HEK293 (cell line): Measurements from ENCODE around the gene ELFN1.

Experiments used
- CTCF ChIA-PET: fragments of 350-600 bp; formaldehyde crosslinking; extraction: SDS; loops from one replicate; lab custom pipeline; 2021; ENCODE audit warnings: antibody characterized with exemption; lab: Yijun Ruan, JAX
- POLR2A ChIA-PET: fragments of 300-600 bp; formaldehyde crosslinking; extraction: SDS; loops from one replicate; lab custom pipeline; 2020; ENCODE audit warnings: antibody characterized with exemption, inconsistent platforms; lab: Yijun Ruan, JAX
- H3K27ac ChIP-seq: fragments of 200-500 bp; sonication (Bioruptor generic); 2 replicates; pipeline ENCODE4 v1.5.1; 2014; ENCODE audit warnings: low read depth, low read length, control low read depth, inconsistent platforms; ENCODE audit errors: extremely low read depth
- H3K36me3 ChIP-seq, 2 experiments: fragments of 200-500 bp in 1 of 2; sonication (Bioruptor generic) in 1 of 2; 1 replicate in 1 of 2; 2 replicates in 1 of 2; pipeline ENCODE4 v1.5.1; 2014 to 2017; ENCODE audit warnings: inconsistent platforms in 2 of 2, low read length in 2 of 2; ENCODE audit not compliant: control insufficient read depth in 2 of 2, insufficient read depth in 1 of 2
- H3K4me1 ChIP-seq: fragments of 200-500 bp; sonication (Bioruptor generic); 2 replicates; pipeline ENCODE4 v1.5.1; 2014; ENCODE audit warnings: mild to moderate bottlenecking, low read length, inconsistent platforms; ENCODE audit not compliant: control insufficient read depth, insufficient read depth
- H3K4me3 ChIP-seq: 2 replicates; pipeline ENCODE4 v1.5.1; 2011; ENCODE audit warnings: low read depth, mild to moderate bottlenecking, control low read depth, low read length, moderate library complexity
- H3K9me3 ChIP-seq: fragments of 200-500 bp; sonication (Bioruptor generic); 2 replicates; pipeline ENCODE4 v1.5.1; 2014; ENCODE audit warnings: low read depth, low read length, inconsistent platforms; ENCODE audit not compliant: control insufficient read depth, insufficient read depth
- HOXC10 ChIP-seq: sonication (generic); formaldehyde crosslinking; IDR thresholded peaks from 2 replicates; pipeline ENCODE4 v1.8.1; 2023; ENCODE audit warnings: mild to moderate bottlenecking, missing genetic modification reagents
- TSHZ1 ChIP-seq: fragments of 450-650 bp; formaldehyde crosslinking; IDR thresholded peaks from 2 replicates; pipeline ENCODE4 v1.5.1; 2016; ENCODE audit warnings: missing biosample characterization, missing genetic modification characterization, borderline replicate concordance
- ZBTB8A ChIP-seq: fragments of 450-650 bp; formaldehyde crosslinking; IDR thresholded peaks from 2 replicates; pipeline ENCODE4 v1.5.1; 2016; ENCODE audit warnings: missing biosample characterization, missing genetic modification characterization
- ZFHX2 ChIP-seq: fragments of 450-650 bp; formaldehyde crosslinking; conservative IDR thresholded peaks from 2 replicates; pipeline ENCODE4 v1.5.1; 2016; ENCODE audit warnings: missing biosample characterization, missing genetic modification characterization
- ZIC2 ChIP-seq: fragments of 450-650 bp; formaldehyde crosslinking; IDR thresholded peaks from 2 replicates; pipeline ENCODE4 v1.5.1; 2016; ENCODE audit warnings: missing biosample characterization, missing genetic modification characterization
- ZNF121 ChIP-seq: fragments of 450-650 bp; formaldehyde crosslinking; IDR thresholded peaks from 2 replicates; pipeline ENCODE4 v1.5.1; 2016; ENCODE audit warnings: missing biosample characterization, missing genetic modification characterization
- ZNF138 ChIP-seq: fragments of 450-650 bp; formaldehyde crosslinking; IDR thresholded peaks from 2 replicates; pipeline ENCODE4 v1.5.1; 2016; ENCODE audit warnings: missing biosample characterization, missing genetic modification characterization, borderline replicate concordance
- ZNF211 ChIP-seq: fragments of 450-650 bp; formaldehyde crosslinking; IDR thresholded peaks from 2 replicates; pipeline ENCODE4 v1.5.1; 2016; ENCODE audit warnings: low read depth, missing biosample characterization, missing genetic modification characterization
- ZNF571 ChIP-seq: fragments of 450-650 bp; formaldehyde crosslinking; IDR thresholded peaks from 2 replicates; pipeline ENCODE4 v1.5.0; 2017; ENCODE audit warnings: missing biosample characterization, missing genetic modification characterization
- ZNF585B ChIP-seq: fragments of 450-650 bp; formaldehyde crosslinking; IDR thresholded peaks from 2 replicates; pipeline ENCODE4 v1.5.1; 2016; ENCODE audit warnings: missing biosample characterization, missing genetic modification characterization
- ZNF623 ChIP-seq: fragments of 450-650 bp; formaldehyde crosslinking; IDR thresholded peaks from 2 replicates; pipeline ENCODE4 v1.5.1; 2016; ENCODE audit warnings: missing biosample characterization, missing genetic modification characterization
- ZNF624 ChIP-seq: fragments of 450-650 bp; formaldehyde crosslinking; IDR thresholded peaks from 2 replicates; pipeline ENCODE4 v1.5.1; 2017; ENCODE audit warnings: missing biosample characterization, missing genetic modification characterization
- ZNF792 ChIP-seq: fragments of 450-650 bp; formaldehyde crosslinking; IDR thresholded peaks from 2 replicates; pipeline ENCODE4 v1.5.1; 2016; ENCODE audit warnings: missing biosample characterization, missing genetic modification characterization
- ZNF837 ChIP-seq: fragments of 450-650 bp; formaldehyde crosslinking; IDR thresholded peaks from 2 replicates; pipeline ENCODE4 v1.5.1; 2016; ENCODE audit warnings: missing biosample characterization, missing genetic modification characterization
- TF ChIP-seq, protein P1 (sequence below): fragments of 450-650 bp; formaldehyde crosslinking; IDR thresholded peaks from 2 replicates; pipeline ENCODE4 v1.5.1; 2016; ENCODE audit warnings: missing biosample characterization, missing genetic modification characterization
- TF ChIP-seq, protein P2 (sequence below): fragments of 450-650 bp; formaldehyde crosslinking; IDR thresholded peaks from 2 replicates; pipeline ENCODE4 v1.5.1; 2016; ENCODE audit warnings: missing biosample characterization, missing genetic modification characterization
- TF ChIP-seq, protein P3 (sequence below): fragments of 450-650 bp; formaldehyde crosslinking; conservative IDR thresholded peaks from 2 replicates; pipeline ENCODE4 v1.5.1; 2016; ENCODE audit warnings: low read depth, missing biosample characterization, missing genetic modification characterization

ELFN1 gene

DNA sequence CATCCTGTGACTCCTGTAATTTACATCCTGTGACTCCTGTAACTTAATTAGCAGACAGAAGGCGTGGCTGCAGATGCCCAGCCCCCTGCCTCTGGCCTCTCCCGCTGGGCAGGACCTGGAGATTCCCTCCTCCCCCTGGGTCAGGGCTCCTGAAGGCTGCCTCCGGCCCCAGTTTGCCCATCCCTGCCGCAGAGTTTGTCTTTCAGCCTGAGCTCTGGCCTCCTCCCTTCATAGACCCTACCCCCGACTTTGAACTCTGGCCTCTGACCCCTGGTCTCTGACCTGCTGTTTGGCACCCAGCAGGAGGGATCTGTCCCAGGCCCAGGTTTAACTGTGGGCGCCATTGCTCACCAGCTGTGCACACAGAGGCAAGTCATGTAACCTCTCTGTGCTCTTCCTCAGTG lies 45.6 kb downstream of the ELFN1 start (continued):
- TF ChIP-seq ZNF571 (tag by site-specific recombination) (no peak), ZNF211 (tag by site-specific recombination) (no peak), ZNF624 (tag by site-specific recombination) (no peak), ZNF138 (no peak)
- TF ChIP-seq, protein P1, sequence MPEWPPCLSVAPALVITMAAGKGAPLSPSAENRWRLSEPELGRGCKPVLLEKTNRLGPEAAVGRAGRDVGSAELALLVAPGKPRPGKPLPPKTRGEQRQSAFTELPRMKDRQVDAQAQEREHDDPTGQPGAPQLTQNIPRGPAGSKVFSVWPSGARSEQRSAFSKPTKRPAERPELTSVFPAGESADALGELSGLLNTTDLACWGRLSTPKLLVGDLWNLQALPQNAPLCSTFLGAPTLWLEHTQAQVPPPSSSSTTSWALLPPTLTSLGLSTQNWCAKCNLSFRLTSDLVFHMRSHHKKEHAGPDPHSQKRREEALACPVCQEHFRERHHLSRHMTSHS (tag by site-specific recombination) = no peak
- TF ChIP-seq, all 188 proteins: peak for 0

DNA sequence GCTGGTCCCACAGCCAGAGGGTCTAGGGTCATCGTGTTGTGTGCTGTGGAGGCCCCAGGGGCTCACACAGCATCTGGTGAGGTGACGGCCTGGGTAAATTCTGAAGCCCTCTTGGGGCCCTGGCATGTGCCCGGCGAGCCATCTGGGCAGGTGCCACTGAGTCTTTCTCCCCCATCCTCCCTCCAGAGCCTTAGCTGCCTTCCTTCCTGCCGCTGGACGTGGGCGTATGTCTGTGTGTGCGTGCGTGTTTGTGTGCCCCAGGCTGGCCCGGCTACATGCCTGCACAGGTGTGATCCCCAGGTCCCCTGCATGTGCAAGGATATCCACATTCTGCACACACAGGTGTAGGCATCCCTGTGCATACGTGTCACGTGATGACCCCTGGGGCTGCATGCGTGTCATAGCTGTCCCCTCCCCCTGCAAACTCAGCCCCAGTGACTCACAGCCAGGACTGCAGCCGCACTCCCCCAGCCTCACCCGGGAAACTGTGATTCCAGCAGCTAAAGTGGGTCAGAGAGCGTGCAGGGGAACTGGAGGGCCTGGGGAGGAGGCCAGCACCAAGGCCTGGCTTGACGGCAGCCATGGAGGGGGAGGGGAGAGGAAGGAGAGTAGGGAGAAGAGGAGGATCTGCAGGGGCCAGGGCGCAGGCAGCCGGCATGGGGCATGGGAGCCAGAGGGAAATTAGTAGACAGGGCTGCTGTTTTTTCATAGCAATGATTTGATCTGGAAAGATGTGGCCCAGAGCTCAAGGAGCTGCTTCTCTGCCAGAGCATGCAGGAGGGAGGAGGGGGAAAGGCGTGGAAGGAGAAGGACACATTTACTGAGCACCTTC lies 46.4 kb downstream of the ELFN1 start:
- CTCF ChIA-PET = interaction anchor here (0.6 kb wide), 1 partner anchor 44 kb away, joined by 4 read pairs; no protein-coding TSS in a partner anchor
- H3K9me3 ChIP-seq = no peaks in the 10 kb centered on the region
- no peak overlapping the region for H3K4me3 ChIP-seq
- TF ChIP-seq, protein P2, sequence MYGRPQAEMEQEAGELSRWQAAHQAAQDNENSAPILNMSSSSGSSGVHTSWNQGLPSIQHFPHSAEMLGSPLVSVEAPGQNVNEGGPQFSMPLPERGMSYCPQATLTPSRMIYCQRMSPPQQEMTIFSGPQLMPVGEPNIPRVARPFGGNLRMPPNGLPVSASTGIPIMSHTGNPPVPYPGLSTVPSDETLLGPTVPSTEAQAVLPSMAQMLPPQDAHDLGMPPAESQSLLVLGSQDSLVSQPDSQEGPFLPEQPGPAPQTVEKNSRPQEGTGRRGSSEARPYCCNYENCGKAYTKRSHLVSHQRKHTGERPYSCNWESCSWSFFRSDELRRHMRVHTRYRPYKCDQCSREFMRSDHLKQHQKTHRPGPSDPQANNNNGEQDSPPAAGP (tag by site-specific recombination) = no peak
- no peak for TF ChIP-seq ZNF792 (tag by site-specific recombination)
- TF ChIP-seq ZFHX2 (tag by site-specific recombination) = peak; percentile 70
- TF ChIP-seq, protein P3, sequence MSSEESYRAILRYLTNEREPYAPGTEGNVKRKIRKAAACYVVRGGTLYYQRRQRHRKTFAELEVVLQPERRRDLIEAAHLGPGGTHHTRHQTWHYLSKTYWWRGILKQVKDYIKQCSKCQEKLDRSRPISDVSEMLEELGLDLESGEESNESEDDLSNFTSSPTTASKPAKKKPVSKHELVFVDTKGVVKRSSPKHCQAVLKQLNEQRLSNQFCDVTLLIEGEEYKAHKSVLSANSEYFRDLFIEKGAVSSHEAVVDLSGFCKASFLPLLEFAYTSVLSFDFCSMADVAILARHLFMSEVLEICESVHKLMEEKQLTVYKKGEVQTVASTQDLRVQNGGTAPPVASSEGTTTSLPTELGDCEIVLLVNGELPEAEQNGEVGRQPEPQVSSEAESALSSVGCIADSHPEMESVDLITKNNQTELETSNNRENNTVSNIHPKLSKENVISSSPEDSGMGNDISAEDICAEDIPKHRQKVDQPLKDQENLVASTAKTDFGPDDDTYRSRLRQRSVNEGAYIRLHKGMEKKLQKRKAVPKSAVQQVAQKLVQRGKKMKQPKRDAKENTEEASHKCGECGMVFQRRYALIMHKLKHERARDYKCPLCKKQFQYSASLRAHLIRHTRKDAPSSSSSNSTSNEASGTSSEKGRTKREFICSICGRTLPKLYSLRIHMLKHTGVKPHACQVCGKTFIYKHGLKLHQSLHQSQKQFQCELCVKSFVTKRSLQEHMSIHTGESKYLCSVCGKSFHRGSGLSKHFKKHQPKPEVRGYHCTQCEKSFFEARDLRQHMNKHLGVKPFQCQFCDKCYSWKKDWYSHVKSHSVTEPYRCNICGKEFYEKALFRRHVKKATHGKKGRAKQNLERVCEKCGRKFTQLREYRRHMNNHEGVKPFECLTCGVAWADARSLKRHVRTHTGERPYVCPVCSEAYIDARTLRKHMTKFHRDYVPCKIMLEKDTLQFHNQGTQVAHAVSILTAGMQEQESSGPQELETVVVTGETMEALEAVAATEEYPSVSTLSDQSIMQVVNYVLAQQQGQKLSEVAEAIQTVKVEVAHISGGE (tag by site-specific recombination) = no peak
- no peak for TF ChIP-seq ZNF585B (tag by site-specific recombination)
- TF ChIP-seq ZBTB8A = no peak
- TF ChIP-seq TSHZ1 (tag by site-specific recombination) = no peak
- no peak for TF ChIP-seq ZNF121 (tag by site-specific recombination)
- peak; percentile 68 for TF ChIP-seq ZIC2
- TF ChIP-seq ZNF837 (tag by site-specific recombination) = no peak
- TF ChIP-seq HOXC10 (CRISPR knock-in tag) = no peak
- TF ChIP-seq ZNF623 (tag by site-specific recombination) = no peak
- H3K27ac ChIP-seq = no peak overlapping the region
- H3K4me1 ChIP-seq = no peaks in the 10 kb centered on the region
- POLR2A ChIA-PET = no interaction called here
- H3K36me3 ChIP-seq = no peaks in the 10 kb centered on the region
